Activated CD4-positive, CD25-positive, alpha-beta regulatory T cell treated with anti-CD3 and anti-CD28 coated beads, Interleukin-2, amount 50 U/mL, for 24 hours (primary cell): Measurements from ENCODE around the gene XRCC4.
"Not testable (repeated sequence)": the region's sequence is repeated elsewhere in the genome, so short reads cannot be mapped to it uniquely, and the experiment has no call there.

ENCODE experiments used
- ATAC-seq, 2 donors: fragments of 150-1000 bp; cut with Tn5 transposase; one replicate each; pipeline ENCODE4 v1.10.0; 2021; ENCODE audit warnings: mild to moderate bottlenecking in 1 of 2, moderate library complexity in 1 of 2

The XRCC4 gene

DNA sequence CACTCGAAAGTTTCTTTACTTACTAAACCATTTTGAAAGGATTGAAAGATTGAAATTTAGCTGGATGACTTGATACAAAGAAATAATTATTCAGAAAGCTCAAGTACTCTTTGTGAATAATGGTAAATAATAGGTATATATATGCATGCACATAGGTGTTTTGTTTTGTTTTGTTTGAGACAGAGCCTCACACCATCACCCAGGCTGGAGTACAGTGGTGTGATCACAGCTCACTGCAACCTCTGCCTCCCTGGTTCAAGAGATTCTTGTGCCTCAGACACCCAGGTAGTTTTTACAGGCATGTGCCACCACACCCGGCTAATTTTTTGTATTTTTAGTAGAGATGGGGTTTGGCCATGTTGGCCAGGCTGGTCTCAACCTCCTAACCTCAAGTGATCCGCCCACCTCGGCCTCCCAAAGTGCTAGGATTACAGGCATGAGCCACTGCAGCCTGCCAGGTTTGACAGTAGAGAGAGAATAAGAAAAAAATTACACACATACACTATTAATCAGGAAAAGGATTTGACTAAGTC is 278.2 kb downstream of the XRCC4 start:
- not testable (repeated sequence) for ATAC-seq

DNA sequence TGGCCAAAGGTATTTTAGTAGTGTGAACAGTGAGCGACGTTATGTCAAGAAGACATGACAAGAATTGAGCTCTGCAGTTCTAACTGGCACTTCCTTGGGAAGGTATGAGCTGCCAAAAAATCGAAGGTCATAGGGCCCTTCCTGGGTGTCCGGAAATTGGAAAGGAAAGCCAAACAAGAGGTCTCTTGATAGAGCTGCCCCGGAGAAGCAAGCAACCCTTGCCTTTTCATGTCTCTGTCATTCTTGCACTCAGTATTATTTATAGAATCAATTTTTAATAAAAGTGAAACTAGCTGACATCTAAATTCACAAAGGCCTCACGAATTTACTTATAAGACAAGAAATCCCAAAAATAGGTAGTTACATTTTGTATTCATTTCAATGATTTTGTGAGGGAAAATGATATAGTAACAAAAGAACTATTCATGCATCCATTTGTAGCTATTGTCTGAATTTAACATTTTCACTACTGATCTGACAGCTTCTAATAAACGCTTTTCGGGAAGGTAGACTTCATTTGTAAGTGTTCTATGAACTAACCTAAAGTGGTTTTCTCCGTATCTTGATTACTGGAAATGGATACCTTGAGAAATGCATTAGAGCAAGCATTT is 280.4 kb downstream of the XRCC4 start:
- ATAC-seq, result no peak

DNA sequence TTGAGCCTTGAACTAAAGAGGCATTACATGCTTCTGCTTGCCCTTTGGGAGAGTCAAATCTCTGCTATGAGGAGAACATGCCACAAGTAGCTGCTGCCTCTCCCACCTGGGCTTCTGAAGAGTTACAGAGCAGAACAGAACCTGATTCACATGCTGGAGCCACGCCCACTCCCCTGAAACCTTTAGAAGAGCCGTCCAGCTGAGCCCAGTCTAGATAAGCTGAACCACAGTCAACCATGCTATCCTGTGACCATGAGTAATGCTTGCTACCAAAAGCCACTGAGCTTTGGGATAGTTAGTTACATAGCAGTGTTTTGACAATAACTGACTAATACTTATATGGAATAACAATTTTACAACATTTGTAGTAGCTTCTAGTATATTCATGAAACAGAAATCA is 283.2 kb downstream of the XRCC4 start:
- ATAC-seq, result no peak

DNA sequence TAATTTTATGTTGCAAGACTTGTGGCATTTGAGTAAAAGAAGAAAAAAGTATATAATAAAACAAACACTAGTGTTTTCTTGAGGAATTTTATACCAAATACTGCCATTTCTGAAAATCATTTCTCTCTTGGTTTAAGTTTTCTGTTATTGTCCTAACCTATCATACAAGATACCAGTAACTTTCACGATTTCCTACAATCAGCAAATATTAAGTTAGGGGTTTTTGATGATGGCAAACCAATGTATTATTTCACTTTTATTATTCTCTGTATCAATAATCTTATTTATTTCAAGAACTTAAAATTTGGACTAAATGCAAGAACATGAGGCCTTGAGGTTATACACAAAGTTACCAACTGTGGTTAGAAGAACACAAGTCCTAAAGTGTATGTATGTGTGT is 285.2 kb downstream of the XRCC4 start:
- no peak for ATAC-seq

DNA sequence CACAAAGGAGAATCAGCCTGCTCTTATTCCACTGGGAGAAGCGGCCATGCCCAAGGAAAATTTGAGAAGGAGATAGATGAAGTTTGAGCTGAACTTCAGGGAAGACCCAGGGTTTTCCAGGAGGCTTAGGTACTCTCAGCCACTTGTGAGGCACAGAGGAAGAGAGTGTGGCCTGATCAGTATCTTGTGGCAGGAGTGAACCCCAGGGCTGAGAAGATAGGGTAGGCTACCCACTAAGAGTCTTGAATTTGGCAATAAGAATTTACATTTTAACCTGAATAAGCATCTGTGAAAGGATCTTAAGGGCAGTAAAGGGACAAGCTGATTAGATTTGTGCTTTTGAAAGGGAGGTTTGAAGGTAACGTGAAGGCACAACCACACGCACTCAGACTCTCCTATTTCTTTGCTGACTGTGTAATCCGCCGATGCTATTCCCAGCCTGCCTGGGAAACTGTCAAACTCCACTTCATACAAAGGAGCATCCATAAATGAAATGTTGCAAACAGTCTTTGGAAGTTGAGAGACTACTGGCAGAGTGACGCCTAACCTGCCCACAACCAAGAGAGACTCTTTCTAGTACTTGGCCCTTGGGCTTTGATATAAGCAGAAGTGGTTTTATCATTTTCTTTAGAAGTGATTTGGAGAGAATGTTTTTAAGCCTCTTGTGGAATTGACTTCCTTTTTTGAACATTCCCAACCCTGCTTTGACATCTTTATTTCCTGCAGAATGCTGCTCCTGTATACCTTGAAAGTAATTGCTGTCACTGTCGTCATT is 286.0 kb downstream of the XRCC4 start:
- no peak for ATAC-seq

DNA sequence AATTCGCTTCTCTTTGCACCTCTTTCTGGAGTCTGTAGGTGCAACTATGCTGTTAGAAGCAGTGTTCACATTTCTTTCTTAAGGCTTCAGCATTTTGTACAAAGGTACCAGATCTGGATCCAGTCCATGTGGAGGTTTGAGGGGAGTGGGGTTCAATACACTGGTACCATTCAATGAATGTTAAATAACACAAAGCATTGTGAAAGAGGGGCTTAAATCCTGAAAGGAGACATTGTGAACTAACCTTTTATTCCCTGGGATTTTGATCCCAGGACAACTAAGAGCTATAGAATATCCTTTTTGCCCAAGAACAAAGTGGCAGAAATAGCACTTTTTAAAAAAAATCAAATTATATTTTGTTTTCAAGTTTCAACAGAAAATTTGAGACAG is 286.5 kb downstream of the XRCC4 start:
- no peak for ATAC-seq

DNA sequence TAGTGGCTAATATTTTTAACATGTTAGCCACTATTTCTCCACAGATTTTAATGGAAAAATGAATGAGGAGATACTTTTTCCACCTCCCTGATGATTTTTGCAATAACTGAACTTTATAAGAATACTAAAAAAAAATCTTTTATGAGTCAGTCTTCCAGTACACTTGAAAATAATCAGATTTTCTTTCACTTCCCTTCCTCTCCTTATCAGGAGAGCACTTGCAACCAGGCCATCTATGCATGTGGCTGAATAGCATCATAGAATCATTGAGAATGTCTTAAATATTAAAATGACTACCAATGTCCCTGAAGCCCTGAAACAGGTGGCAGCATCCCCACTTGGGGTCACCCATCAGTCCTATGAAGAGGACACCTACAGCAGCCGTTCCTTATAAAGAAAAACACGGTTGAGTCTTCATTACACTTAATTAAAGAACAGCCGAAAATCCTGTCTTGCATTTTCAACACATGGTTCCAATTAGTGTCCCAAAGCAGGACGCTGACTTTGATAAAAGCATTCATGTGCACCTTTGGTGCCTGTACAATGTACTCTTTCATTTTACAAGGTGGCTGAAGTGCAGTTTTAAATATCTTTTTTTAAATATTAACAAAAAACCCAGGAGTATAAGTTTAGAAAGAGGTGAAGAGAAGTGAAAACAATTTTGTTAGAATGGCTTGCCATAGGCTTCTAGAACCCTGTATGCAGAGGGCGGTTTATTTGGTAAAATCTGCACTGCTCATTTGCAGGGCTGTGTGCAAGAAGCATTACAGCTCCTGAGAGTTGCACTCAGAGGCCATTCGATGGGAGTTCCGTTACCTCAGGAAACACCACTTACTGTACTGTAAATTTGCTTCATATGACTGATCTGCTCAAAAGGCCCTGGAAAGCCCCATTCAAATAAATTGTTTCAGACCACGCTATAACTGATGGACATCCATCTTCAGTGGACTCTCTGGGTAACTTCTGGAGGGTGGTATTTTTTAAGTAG is 287.3 kb downstream of the XRCC4 start:
- no peak for ATAC-seq

DNA sequence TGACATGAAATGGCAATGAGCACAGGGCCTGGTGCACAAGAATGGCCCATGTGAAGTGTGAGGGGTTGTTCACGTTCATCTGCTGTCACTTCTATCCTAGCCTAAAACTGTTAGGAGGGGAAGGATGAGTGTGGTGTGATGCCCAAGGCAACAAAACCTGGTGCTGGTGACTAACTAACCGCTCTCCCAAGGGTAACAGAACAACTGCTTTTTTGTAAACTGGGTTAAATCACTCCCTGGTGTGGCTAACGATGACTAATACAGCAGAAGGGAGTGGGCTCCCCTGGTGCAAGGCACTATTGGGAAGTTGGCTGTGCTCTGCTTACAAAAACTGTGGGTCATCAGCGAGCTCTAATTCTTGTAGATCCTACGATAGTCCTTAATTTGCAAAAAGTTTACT is 291.0 kb downstream of the XRCC4 start:
- ATAC-seq, result no peak

DNA sequence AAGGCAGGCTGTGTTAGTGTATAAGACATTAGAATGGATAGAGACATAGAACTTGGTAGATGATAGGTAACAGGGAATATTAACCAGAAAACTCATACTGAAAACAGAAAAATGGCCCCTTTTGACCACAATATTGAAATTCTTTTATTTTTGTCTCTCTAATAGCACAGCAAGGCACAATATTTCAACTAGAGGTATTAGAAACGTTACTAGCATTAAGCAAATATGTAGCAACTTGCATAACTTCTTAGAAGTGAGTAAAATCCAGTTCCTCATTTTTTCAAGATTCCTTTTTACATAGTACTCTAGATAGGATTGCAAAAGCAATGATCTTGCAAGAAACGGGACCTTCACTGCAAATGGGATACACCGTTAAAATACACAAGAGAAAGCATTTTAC is 291.5 kb downstream of the XRCC4 start:
- ATAC-seq, result no peak

DNA sequence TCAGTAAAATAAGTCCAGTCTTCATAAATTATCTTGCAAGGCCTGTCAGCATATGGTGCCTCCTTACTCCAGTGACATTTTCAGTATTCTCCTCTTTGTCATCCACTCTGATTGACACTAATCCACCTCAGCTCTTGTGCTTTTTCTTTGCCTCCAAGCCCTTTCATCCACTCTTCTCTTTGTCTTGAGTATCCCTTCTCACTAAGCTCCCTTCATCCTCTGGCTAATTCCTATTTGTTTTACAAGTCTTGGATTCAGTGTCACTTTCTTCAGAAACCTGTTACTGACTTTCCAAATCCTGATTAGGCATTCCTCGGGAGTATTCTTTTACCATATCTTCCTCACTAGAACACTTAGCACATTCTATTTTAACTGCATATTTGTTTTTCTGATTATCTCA is 293.6 kb downstream of the XRCC4 start:
- no peak for ATAC-seq

DNA sequence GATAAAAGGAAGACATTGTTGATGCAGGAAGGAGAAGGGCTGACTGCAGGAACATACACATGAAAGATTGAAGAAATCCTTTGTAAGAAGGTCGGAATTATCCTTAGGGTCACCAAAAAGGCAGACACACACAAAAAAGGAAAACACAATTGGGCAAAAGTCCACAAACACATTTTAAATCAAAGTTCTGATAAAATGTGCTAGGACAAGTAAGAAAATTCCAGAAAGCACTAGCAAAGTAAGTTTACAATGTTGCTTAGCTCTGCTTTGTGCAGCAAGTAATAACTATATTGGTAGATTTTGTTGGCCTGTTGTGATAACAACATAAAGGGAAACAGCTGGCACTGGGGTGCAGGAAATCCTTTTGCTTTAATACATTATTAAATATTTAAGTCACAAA is 294.4 kb downstream of the XRCC4 start:
- no peak for ATAC-seq

DNA sequence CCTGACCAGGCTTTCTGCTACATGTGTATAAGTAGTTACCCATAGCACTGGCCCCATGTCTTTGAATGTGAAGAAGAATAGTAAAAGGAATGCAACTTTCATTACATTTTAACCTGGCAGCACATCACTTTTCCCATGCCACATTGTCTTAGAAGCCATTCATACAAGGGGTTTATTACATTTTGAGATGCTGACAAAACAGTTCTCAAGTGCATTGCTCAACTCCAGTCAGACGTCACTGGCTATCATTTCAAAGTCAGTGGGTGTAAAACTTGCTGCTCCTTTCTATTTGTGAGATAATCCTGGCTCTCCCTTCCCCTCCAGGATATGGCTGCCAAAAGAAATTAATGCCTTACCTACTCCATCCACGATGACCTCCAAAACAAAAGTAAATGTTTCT is 297.2 kb downstream of the XRCC4 start:
- no peak for ATAC-seq

DNA sequence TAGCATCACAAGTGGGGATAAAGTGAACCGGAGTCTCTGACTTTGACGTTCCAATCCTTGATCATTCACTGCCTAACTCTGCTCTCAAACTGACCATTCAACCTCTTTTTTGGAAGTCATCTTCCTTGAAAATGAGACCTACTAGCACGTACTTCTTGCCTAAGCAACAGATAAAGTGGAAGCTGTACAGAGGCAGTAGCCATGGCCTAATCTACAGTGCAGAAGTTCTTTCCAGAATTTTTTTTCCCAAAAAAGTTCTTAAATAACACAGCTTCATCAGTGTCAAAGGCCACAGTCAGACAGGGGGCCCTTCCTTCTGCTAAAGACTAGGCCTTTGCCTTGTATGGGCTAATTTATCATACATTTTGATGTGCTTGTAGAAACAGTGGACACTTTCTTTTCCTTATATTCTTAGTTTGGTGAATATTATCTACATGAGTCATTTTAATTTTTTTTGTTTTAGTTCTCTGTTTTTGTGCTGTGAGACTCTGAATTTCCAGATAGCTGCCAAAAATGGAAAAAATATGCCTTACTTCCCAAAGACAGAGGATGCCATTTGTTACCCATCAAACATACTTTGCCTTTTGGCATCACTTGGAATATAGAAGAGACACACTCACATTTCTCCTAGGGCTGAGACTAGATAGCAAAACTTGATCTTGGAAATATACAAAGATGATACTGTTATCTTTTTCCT is 297.9 kb downstream of the XRCC4 start:
- no peak for ATAC-seq

DNA sequence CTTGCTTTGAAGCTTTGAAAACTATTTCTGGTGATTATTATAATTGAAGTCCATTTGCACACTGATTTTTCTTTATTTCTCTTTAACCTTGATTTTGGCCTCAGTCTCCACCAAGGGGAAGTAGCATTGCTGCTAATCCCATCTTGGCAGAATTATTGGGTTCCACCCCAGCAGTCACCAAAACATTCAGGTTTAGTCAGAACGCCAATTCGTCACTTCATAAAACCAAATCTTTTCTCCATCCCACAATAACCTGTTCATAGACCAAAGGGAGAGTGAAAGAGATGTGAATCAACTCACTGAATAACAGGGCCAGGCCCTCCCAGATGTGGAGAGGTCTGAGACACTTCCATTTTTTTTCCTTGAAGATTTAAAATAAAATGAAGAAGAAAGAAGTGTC is 299.1 kb downstream of the XRCC4 start:
- ATAC-seq, result no peak

DNA sequence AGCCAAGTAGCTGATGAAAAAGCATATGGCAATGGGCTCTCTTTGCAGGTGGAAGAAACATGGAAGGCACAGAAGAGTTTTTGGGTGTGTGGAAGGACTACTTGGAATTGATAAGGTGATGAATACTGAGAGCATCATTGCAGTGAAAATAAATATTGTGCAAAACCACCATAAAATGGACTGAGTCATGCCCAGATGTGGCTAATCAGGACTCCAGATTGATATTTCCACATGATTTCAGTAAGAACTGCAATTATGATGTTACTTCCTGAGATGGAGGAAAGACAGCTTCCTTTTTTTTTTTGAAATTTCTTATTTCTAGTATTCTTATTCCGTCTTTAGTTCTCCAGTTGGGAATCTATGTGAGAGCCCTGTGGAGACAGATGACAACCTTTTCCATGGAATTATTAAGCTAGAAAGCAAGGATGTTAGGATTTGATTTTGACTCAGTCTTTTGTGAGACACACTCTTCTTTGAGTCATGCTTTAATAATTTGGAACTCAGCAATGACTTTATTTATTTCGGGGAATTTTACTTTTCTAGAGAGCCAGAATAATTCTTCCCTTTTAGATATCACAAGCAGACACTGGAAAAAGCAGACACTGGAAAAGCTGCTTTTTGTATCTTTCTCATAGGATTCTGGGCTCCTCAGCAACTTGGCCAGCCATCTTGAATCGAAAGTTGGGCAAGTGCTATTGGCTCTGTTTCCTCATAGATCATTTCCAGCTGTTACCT is 300.0 kb downstream of the XRCC4 start:
- no peak for ATAC-seq

DNA sequence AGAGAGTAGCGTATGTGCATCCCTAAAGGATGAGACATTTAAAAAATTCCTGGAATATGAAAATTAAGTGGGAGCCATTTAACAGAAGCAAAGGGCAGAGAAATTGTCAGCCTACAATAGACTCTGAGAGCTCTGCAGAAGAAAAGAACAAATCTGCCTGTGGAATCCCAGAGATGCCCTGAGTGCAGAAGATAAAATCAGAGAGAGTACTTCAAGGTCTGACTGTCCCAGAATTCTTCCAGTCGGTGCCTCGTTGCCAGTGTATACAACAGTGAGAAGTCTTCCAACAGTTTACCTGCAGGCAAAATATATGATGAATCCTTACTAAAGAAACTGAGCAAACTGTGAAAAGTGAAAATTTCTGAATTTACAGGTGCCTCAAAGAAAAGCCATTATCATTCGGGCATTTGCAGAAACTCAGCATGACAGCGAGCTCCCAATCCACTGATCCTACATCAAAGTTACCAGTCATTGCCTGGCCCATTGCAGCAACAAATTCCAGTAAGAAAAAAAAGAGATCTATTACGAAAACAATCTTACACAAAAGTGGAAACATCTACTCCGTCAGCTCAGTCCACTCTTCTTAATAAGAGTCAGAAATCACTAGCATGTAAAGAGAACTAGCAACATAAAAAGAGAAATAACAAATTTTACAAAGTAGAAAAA is 301.4 kb downstream of the XRCC4 start:
- no peak for ATAC-seq

DNA sequence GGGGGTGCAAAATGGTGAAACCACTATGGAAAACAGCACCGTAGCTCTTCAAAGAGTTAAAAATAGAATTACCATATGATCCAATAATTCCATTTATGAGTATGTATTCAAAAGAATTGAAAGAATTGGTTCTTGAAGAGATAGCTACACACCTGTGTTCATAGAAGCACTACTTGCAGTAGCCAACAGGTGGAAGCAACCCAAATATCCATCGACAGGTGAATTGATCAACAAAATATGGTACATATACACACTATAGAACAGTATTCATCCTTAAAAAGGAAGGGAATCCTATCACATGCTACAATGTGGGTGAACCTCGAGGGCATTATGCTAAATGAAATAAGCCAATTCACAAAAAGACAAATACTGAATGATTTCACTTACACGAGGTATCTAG is 308.5 kb downstream of the XRCC4 start:
- ATAC-seq, result no peak

DNA sequence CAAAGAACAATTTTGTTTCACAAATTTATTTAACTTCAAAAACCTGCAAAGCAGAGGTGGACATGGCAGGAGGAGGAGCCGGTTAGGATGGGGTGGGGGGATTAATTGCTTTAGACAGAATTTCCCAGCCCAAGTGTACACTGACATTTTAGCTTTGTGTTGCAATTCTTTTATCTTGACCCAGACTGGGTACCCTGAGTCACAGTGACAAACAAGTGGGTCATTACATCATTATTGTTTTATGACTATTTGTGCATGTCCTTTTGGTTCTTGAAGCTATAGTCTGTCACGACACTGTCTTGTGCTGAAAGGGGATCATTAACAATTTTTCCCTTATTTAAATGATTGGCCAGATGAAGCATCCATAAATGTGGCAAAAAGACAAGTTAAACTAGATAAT is 309.7 kb downstream of the XRCC4 start:
- no peak for ATAC-seq

DNA sequence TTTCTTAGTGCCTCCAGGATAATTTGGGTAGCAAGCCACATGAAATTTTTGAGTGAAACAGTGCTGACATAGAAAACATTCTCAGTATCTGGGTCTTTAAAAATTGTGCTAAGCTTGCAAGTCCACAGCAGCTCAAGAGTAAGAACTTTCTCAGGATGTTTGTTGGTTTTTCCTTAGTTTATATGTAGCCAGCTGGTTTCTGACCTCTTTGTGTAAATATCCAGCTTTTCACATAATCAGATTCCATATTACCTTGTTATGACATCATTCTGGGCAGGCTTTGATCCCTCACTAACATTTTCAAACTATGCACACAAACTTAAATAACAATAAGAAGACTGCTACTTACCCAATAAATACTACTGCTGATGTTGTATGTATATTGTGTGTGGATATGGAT is 311.3 kb downstream of the XRCC4 start:
- ATAC-seq, result no peak

DNA sequence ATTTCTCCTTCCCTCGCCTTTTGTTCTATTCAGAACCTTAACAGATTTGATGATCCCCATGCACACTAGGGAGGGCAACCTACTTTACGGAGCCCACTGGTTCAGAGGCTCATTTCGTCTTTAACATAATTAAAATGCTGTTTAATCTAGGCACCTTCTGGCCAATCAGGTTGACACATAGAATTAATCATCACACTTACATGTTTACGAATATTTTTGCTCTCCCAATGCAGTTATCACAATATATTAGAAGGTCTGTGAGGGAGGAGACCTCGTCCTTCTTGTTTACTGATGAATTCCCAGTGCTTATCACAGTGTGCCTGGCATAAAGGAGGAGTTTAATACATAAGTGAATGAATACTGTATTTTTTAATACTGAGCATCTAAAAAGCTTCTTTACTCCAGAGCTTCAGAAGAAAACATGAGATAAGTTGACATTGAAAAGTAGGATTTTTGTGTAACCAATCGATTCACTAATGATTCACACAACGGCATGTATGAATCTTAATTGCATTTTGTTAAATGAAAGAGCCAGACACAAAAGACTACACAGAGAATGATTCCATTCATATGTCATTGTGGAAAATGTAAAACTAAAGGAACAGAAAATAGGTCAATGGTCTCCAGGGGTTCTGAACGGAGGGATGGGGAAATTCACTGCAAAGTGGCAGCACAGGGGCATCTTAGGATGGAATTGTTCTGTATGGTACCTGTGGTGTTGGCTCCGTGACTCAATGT is 315.6 kb downstream of the XRCC4 start:
- no peak for ATAC-seq

DNA sequence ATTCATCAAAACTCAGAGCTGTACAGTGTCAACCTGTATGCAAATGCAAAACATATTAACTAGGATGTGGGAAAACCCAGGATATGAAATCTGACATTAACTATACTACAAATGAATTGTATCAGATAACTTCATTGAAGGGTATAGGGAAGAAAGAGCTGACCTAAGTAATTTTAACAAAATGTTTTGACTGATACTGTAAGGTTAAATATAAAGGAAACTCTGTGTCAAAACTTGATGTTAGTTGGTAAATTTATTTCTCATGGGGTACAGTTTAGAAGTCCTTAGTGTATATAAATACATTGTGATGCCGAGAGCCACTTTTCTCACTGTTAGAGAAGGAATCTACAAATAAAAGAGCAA is 316.1 kb downstream of the XRCC4 start:
- ATAC-seq, result no peak
